Sciatic nerve (tissue), 2 donors: Measurements from ENCODE around the gene UPK3BL1. TPM values are rescaled to one million over a fixed set of nuclear protein-coding genes. Genes with fewer than 3 reads are reported as not detected.
A peak's percentile ranks its signal among the peaks of the same experiment; 100 is the strongest.
"Not testable (repeated sequence)": the region's sequence is repeated elsewhere in the genome, so short reads cannot be mapped to it uniquely, and the experiment has no call there.

Experiments used
- ATAC-seq: fragments of 200-7000 bp; cut with Tn5 transposase; one replicate; pipeline ENCODE4 v1.9.1; 2020; ENCODE audit warnings: mild to moderate bottlenecking, moderate library complexity
- DNase-seq: peaks from one replicate; pipeline ENCODE4 v3.0.0-alpha.2; 2020; ENCODE audit warnings: low spot score
- intact Hi-C: fragments of 100-400 bp; cut with DNase I; formaldehyde crosslinking; loops from one replicate; pipeline ENCODE4 v1.14.2; 2022
- total RNA-seq: library from RNA; stranded (reverse); fragmentation: NEBNext Ultra II Directional; extraction: Animal tissue kit (Norgen Biotek cat#: 25700); gene quantifications from one replicate; pipeline ENCODE4 v1.2.1, GENCODE V29; 2021
- donor health status: DM: no; HTN: no; CAD: no.
- donor health status: DM: no; HTN: no; CAD: no.

The UPK3BL1 gene
- total RNA-seq, 1 donor from 2014 or later: 23.0 TPM

DNA sequence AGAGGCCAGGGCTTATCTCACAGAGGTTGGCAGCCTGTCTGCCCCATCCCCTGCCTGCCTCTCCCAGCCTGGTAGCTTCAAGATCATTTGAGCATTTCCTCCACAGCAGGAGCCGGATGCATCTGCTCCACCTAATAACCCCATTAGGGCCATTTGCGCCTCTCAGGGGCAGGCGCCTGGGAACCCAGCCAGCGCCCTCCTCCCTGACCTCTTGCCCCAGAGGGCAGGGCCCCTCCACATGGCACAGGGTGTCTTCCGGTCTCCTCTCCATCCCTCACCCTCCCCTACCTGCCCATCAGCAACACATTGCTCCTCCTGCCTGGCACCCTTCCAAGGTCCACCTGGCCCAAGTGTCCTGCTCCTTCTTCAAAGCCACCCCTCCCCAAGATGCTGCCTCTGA, 7.2 kb downstream of the UPK3BL1 start:
- ATAC-seq: peak; percentile 12
- intact Hi-C loops, DNase-seq: not testable (repeated sequence)

DNA sequence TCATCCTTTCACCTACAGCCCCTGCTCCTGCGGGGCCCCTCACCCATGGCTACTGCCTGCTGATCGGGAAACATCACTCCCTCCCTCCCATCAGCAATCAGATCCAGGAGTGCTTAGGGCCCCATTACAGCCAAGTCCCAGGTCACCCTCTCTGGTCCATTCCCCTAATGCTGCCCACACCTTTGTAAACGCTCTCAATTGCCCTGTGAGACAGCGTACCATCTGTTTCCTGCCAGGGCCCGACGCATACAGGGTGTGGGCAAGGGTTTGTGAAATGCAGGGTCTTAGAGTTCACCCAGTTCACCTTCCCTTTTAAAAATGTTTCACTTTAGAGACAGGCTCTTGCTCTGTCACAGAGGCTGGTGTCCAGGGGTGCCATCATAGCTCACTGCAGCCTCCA, 8.3 kb downstream of the UPK3BL1 start:
- ATAC-seq, DNase-seq, intact Hi-C loops: not testable (repeated sequence)

DNA sequence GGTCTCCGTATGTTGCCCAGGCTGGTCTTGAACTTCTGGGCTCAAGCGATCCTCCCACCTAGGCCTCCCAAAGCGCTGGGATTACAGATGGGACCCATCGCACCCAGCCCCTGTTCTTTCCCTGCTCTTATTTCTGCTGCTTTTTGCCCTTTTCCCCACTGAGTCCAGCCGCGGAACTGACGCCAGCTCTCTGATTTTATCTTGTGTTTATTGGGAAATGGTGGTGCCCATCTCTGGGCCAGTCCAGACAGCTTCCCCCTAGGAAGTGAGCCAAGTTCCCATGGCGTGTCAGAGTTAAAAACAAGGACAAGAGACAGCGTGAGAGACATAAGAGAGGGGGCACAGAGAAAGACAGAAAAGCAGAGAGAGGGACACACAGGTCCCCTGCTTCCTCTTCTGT, 12.0 kb downstream of the UPK3BL1 start:
- DNase-seq: peak; percentile 36
- intact Hi-C loops, ATAC-seq: not testable (repeated sequence)

DNA sequence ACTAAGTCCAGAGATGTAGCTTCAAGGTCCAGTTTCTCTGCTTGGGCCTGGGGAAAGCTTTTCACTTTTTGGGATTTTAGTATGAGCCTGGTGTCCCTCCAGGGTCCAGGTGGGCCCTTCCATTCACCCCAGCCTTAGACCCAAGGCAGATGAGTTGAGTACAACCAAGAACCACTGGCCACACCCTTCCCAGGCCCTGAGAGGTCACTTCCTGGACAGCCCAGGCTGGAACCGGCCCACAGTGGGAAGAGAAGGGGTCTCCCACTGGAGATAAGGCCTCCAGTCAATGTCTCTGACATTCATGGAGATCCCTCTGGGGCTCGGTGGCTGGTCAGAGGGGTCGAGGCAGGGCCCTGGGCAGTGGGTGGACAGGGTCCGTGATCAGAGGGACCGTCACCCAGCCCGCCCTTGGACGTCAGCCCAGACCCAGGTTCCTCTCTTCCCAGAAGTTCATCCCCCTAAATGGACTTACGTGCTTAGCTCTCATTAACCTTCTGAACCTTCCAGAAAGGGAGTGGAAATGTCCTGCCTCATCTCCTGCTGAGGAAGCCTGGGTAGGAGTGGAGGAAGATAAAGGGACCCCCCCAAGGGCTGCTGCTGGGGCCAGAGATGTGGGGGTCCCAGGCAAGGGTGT, 15.2 kb downstream of the UPK3BL1 start:
- DNase-seq, intact Hi-C loops: not testable (repeated sequence)
- peak; percentile 8 for ATAC-seq

DNA sequence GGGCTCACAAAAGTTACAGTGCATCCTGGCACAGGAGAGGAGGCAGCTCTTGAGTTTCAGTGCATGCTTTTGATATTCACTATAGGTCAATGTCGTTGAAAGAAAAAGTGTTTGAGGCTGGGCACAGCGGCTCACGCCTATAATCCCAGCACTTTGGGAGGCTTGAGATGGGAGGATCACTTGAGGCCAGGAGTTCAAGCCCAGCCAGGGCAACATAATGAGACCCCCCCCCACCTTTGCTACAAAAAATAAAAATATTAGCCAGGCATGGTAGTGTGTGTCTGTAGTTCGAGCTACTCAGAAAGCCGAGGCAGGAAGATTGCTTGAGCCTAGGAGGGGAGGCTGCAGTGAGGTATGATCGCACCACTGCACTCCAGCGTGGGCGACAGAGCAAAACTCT, 24.5 kb downstream of the UPK3BL1 start:
- ATAC-seq, intact Hi-C loops: not testable (repeated sequence)
- peak; percentile 33 for DNase-seq

DNA sequence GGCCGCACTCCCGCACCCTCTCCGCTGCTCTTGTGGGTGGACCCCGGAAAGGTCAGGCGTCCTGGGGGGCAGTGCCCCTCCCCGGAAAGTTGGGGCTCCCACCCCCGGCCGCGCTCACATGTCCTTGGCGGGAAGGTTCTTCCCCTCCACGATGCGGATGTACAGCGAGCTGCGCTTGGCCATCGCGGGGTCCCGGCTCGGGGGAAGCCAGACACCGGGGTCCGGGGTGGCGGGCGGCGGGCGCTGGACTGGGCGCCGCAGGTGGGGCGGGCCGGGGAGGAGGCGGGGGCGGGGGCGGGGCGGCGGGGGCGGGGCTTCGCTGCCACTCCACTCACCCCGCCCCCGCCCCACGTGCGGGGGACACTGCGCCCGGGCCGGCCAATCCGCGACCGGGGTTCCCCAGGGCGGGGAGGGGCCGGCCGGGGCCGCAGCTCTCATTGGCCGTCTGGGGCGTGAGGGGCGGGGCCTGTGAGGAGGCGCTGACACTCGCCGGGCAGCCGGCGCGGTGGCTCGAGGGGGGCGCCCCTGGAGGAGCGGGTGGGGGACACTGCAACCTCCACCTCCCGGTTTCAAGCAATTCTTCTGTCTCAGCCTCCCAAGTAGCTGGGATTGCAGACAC, 26.0 kb downstream of the UPK3BL1 start, which contains the start of gene RASA4:
TSS of gene RASA4 (minus strand) at position 250 of the 619 bp plus-strand sequence. CDS start at position 183, 67 bp downstream.
- intact Hi-C loops: not testable (repeated sequence)
- DNase-seq (peak; percentile 78), ATAC-seq (peak; percentile 92)

DNA sequence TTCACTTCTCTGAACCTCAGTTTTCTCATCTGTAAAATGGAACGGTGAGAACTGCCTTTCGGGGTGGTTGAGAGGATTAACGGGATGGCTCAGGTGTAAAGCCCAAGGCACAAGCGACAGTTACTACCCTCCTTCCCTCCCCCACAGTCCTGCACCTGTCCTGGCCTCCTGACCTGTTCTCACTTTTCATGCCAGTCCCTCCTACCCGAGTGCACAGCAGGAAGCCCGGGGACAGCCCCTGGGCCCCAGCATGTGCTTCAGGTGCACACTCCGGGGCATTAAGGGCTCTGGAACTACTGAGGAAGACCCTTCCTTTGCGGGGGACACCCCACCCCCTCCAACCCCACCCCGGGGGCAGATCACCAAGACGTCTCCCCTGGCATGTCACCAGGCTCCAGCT, 26.7 kb downstream of the UPK3BL1 start:
- ATAC-seq, intact Hi-C loops, DNase-seq: not testable (repeated sequence)

DNA sequence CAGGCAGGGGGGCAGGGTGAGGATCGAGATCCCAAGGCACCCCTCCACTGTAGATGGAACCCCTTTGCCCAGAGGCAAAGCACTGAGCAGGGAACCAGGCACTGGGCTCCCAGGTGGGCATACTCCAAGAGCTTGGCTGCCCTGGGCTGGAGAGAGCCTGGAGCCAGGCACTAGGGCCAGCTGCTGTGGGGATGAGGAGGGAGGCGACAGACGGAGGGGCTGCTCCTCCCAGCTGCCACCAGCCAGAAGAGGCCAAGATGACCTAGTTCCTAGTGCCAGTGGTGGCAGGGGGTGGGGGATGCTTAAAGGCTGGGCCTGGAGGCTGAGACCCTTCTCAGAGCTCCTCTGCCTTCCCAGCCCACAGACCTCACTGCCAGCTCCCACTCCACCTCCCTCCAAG, 27.7 kb downstream of the UPK3BL1 start:
- DNase-seq, intact Hi-C loops: not testable (repeated sequence)
- ATAC-seq: peak; percentile 0

DNA sequence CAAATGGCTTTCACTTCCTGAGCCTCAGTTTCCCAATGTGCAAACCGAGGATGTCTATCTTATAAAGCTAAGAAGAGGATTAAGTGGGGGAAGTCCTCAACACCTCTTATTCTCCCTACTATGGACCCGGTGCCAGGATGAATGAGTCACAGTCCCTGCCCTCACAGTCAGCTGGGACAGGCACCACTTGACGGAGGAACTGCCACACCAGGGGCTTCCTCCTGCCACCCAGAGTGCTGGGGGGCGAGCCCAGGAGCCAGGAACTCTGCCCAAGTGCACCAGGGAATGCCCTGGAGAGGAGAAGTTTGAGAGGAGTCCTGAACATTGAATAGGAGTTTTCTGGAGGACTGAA, 28.3 kb downstream of the UPK3BL1 start:
- ATAC-seq, intact Hi-C loops, DNase-seq: not testable (repeated sequence)

DNA sequence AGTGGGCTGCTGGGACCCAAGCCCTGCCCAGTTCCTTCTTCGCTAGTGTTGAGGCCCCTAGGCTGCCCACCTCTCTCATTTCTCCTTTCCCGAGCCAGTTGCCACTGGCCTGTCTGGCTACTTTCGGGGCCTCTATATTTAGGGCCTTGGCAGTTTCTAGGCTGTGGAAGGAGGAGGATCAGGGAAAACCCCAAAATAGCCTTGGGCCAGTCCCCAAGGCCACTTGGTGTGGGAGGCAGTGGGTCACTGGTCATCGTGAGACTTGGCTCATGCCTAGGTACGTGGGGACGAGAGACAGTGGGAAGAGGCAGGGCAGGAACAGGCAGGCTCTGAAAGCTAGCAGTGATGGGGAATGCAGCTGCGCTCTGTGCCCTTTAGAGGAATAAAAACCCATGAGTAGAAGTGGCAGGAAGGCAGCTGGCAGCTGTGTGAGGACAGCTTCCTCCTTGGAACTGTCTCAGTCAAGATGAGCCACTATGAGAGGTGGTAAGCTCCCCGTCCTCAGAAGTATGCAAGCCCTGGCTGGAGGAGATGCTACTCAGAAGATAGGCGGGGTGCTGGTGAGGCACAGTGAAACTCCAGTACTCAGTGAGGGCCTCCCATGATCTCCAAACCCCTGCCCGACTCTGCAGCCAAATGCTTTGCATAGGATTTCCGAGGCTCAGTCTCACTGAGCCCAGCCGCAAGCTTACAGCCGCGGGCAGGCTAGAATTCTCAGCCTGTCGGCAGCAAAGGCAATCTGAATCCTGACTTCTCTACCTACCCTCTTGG, 28.8 kb downstream of the UPK3BL1 start:
- intact Hi-C loops, ATAC-seq: not testable (repeated sequence)
- DNase-seq: peak; percentile 48

DNA sequence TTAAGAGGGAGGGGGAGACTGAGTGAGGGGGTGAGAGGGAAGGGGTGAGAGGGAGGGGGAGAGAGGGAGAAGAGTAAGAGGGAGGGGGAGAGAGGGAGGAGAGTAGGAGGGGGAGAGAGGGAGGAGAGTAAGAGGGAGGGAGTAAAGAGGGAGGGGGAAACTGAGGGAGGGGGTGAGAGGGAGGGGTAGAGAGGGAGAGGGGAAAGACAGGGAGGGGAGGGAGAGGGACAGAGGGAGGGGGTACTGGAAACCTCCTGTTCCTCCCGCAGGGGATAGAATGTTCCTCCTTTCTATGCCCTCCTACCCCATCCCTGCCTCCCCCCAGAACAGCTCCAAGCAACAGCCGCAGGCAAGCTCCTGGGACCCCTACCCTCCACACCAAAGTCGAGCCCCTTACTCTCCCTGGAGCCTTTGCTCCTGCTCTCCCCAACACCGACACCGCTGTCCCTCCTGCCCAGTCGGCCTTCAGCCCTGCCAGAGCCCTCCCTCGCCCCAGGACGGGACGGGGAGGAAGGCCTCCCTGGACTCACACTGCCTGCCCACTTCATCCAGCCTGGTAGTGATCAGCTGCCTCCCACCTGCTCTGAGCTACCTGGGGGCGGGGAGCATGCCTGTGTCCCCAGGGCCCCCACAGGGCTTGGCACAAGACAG, 30.8 kb downstream of the UPK3BL1 start:
- peak; percentile 2 for ATAC-seq
- peak; percentile 68 for DNase-seq
- intact Hi-C loops: not testable (repeated sequence)

DNA sequence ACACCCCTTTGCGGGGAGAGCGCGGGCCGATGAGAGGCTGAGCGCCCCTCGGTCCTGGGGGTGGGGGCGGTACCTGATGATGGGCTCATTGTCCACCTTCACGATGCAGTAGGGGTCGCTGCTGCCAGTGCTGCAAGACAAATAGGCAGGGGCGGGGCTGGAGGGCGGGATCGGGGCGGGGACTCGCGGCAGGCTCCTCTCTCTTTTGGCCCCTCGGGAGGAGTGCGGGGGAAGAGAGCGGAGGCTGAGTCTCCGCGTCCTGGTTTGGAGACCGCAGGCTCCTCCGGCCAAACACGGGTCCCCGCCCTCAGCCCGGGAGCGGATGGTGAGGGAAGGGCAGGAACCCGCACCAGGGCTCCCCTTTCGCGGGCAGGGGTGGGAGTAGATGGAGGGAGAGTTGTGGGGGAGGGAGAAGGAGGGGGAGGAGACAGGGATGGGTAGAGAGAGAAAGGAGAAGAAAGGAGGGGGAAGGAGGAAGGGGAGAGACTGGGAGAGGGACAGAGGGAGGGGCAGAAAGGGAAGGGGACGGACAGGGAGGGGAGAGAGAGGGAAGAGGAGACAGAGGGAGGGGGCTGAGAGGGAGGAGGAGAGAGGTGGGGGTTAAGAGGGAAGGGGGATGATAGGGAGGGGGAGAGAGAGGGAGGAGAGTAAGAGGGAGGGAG, 31.4 kb downstream of the UPK3BL1 start:
- intact Hi-C loops, DNase-seq: not testable (repeated sequence)
- ATAC-seq: peak; percentile 81

DNA sequence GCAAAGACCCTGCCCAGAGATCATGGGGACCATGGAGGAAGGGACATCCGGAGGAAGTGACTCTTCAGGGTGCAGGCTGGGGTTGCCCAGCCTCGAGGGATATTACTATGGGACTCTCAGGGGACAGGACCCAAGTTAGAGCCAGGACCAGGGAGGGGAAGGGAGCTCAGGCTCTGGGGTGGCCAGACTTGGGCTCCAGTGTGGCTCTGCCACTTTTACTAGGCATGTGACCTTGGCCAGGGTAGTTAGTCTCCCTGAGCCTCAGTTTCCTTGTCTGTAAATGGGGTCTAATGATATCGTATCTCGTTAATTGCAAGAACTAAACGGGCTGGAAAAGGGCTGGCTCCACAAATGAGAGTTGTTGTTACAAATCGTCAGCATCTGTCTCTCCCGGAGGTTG, 32.1 kb downstream of the UPK3BL1 start:
- DNase-seq: peak; percentile 50
- intact Hi-C loops: not testable (repeated sequence)
- peak; percentile 0 for ATAC-seq

DNA sequence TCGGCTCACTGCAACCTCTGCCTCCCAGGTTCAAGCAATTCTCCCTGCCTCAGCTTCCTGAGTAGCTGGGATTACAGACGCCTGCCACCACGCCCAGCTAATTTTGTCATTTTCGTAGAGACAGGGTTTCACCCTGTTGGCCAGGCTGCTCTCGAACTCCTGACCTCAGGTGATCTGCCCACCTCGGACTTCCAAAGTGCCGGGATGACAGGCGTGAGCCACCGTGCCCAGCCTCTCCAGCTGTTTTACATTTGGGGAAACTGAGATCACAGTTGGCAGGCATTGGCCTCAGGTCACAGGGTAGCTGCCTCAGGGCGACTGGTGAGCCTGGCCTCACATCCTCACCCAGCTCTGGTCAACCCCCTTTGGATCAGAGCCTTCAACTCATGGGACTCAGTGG, 32.9 kb downstream of the UPK3BL1 start:
- DNase-seq: peak; percentile 53
- ATAC-seq, intact Hi-C loops: not testable (repeated sequence)

DNA sequence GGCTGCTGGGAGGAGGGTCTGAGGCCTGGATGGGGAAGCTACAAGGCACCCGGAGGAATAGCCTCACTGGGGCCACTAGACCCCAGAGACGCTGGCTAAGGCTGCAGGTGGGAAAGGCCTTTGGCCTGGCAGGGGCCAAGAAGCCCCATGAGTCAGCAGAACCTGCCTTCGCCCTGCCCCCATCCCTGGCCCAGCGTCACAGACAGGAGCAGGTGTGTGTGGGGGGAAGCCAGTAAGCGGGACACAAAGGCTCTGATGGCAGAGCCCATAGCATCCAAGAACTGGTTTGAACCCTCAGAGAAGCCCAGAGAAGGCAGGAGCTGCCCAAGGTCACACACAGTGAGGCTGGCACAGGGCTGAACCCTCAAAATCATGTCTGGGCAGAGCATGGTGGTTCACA, 35.7 kb downstream of the UPK3BL1 start:
- ATAC-seq, intact Hi-C loops, DNase-seq: not testable (repeated sequence)

DNA sequence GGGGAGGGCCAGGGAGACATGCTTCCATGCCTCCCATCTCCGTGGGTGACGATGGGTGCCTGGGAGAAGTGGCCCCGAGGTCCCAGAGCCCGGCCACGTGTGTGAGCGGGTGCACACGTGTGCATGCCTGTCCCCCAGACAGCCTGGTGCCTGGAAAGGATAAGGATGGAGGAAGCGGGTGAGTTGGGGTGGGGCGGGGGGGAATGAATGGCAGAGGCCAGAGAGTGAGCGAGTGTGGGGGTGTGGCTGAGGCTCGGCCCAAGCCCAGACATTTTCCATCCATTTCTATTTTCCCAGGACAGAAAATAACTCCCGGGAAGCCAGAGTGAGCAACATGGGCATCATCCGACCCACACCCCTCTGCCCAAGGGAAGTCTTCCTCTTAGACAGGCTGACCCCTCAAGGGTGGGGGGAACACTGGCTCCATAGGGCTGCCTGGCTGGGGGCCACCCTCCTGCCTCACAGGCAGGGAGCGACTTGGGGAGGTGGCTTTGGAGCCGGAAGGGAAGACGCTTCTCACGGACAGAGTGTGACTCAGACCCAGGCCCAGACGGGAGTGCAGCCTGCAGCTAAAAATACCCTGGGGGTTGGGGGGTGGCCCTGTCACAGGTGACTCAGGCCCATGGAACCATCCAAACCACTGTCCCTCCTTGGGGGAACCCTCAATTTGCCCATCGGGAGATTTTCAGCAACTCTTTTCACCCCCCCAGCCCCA, 38.0 kb downstream of the UPK3BL1 start:
- ATAC-seq: peak; percentile 3
- intact Hi-C loops, DNase-seq: not testable (repeated sequence)

DNA sequence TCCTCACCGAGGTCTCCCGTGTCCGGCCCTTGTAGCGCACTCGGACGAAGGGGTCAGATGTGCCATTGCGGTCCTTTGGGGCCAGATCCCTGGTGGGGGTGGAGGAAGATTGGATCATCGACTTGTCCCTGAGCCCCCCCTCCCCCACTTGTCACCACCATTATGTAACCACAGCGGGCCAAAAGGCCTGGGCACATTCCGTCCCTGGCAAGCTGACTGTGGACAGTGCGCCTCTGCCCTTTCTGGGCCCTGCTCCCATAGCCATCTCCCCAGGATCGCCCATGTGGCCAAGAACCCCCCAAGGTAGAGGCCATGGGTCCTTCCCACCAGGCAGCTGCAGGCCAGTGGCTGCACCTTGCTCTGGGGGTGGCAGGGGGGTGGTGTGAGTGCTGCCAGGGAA, 40.3 kb downstream of the UPK3BL1 start:
- intact Hi-C loops, ATAC-seq, DNase-seq: not testable (repeated sequence)

DNA sequence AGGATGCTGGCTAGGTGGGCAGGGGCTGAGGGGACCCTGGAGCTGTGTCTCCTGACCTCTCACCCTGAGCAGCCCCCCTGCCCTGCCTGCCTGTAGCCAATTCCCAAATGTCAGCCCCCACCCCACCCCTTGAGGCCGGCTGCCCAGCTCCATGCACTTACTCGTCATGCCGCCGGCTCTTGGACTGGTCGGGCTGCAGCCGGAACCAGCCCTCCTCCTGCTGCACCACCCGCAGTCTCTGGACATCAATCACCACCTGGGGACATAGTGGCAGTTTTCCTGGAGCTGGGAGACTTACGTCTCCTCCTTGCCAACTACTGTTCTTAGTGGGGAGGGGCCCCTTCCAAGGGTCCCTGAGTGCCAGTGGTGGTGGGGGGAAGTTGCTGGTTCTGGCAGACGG, 42.9 kb downstream of the UPK3BL1 start:
- DNase-seq, intact Hi-C loops, ATAC-seq: not testable (repeated sequence)
